RKO (cell line): ENCODE measurements around the gene APEX2.
A peak's percentile ranks its signal among the peaks of the same experiment; 100 is the strongest.
"Not testable (repeated sequence)": the region's sequence is repeated elsewhere in the genome, so short reads cannot be mapped to it uniquely, and the experiment has no call there.

Experiments used
- DNase-seq: peaks from one replicate; pipeline ENCODE4 v3.0.0-alpha.2; 2016; ENCODE audit warnings: low spot score

Gene APEX2

DNA sequence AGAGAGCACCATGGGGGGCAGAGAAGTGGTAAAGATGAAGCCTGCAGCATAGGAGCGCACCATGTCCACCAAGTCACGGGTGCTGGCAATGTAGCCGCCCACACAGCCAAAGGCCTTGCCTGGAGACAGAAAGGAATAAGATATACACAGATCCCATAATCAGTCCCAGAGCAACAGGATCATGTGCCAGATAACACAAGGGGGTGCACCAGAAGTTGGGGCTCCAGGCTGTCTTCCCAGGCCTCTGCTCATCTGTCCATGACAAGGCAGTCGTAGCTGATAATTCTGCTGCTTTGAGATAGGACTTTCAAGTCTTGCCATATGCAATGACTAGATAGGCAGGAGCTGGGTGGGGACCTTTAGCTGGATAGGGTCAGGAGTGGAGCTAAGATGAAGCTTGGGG lies 14.7 kb downstream of the APEX2 start:
- DNase-seq: no peak

DNA sequence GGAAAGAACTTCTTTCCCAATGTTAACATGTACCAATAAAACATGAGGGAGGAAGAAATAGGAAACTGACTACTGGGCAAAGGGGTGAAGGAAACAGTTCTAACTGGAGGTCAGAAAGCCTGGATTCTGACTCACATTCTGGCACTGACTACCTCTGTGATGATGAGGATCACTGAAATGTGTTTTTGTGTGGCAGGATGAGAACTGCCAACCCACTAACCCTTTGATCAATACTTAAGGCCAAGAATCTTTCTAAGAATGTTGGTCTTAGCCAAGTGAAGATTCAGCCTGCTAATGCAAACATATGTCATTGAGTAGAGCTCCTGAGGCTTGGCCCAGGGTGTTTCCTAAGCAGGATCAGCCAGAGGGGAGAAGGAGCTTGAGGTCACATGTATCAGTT lies 26.0 kb downstream of the APEX2 start:
- DNase-seq: no peak

DNA sequence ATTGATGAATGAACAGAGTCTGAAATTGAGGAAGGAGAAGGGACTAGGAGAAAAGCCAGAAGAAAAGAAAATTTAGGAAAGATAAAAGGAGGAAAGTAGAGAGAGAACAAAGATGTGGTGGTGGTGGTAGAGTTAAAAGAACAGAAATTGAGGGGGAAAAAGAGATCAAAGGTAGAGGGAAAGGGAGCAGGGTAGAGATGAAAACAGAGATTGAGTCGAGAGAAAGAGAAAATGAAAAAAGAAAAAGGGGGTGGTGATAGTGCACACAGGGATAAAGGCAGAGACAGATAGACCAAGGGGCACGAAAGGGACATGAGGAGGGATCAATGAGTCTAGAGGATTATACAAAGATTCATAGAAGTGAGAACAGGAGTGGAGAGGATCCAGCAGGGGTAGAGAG lies 26.7 kb downstream of the APEX2 start:
- no peak for DNase-seq

DNA sequence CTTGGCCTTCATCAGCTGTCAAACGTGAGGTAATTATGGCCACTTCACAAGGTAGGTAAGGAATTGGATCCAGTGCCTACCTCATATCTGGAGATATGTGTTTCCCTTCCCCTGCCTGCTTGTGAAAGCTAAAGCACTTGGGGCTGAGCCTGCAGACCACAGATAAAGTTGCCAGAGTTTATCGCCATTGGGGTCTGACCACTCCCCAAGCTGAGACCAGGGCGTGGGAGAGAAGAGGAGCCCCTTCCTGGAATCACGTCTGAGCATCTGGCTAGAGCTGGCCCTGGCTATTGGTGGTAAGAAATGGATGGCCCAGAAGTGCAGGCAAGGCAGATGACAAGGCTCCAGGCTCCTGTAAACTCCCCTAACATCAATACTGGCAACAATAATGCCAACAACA lies 27.9 kb downstream of the APEX2 start:
- no peak for DNase-seq

DNA sequence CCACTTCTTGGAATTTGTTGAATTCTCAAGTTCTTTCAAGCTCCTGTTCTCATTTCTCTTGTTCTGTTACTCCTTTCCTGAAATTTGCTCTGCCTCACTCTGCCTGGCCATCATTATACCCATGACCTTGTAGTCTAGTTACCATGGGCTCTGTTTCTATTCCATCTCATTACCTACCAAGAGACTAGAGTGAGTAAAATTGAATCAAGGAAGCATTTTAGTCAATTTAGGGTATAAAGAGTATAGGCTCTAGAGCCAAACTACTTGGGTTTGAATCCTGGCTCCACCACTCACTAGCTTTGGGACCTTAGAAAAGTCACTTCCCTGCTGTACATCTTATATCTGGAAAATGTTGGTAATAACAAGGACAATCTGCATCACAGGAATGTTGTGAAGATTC lies 28.4 kb downstream of the APEX2 start:
- no peak for DNase-seq

DNA sequence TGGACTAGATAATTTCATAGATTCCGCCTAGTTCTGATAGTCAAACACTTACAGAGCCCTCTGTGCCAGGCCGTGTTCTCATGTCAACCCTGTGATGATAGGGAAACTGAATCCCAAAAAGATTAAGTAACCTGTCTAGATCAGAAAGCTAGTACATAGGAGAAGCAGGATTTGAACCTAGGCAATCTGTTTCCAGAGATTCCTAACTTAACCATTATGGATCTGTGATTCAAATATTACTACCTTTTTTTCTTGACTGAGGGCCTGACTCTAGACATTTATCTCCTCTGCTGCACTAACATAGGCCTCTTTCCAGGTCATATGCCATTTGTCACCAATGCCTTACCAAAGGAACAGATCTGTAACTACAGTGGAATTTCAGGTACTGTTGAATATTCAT lies 29.1 kb downstream of the APEX2 start:
- DNase-seq: no peak

DNA sequence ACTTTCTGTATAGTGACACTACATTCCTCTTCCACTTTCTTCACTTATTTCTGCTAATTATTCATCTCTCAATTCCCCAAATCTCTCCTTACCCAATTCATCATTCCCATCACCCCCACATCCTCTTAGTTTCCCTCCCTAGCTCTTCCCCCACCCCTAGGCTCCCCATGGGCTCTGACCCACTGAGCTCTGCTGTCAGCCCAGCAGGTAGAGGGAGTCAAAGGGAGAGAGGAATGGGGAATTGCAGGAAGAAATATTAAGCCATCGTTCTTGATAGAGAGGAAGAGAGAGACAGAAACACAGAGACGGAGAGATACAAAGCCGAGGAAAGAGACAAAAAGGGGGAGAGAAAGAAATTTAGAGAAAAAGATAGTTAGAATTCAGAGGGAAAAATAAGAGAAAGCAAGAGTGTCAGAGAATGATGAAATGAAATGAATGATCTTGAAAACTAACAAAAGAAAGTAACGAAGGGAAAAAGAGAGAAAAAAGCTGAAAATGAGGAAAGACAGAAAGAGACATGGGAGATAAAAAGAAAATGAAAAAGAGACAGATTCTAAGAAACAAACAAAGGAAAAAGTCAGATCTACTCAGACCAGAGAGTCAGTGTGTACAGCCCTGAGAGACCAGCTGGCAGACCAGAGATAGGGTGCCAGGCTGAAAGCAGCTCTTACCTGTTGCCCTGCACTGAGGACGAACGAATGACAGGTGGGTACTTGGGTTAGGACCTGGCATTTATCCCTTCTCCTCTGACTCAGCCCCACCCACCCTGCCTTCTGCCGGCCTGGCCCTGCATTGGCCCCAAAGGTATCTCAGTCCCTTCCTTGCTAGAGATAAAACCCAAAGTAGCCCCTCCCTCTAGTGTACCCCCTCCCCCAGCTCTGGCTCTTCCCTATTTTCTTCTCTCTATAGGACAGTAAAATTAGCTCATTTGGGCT lies 30.4 kb downstream of the APEX2 start, which contains the start of gene ALAS2:
ALAS2 (minus strand) TSS at position 707 of the 935 bp plus-strand sequence. CDS start 4,977 bp downstream, outside the sequence.
- no peak for DNase-seq

DNA sequence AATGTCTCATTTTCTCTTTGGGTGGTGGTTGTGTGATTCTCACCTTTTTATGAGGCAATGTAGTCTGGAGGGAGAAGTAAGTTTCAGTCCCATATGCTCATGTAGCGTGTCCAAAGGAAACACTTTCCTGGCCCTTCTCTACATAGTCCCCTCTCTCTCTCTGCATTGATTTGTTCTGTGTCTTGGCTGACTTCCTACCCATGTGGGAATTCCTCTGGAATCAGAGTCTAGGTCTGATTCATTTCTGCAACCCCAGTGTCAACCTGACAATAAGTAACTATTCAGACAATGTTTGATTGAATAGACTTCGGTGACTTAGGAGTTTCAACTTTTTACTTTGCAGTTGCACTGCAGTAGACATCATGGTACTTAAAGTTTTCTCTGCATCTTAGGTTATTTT lies 33.3 kb downstream of the APEX2 start:
- DNase-seq: no peak

DNA sequence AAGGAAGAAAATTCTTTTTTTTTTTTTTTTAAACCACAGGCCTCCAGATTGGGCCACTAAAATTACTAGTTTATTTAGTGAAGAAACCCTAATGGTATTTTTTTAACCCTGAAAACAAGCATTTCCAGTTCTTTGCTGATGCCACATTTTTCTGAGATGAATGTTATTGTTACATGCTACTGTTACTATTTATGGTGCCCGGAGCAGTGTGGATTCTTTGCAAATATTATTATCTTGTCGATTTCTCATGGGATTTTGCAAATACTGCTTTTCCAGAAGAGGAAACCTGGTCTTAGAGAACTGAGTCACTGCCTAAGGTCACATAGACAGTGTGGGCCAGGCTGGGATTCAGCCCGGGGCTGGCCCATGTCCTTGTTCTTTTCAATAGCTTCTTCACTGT lies 39.3 kb downstream of the APEX2 start:
- no peak for DNase-seq

DNA sequence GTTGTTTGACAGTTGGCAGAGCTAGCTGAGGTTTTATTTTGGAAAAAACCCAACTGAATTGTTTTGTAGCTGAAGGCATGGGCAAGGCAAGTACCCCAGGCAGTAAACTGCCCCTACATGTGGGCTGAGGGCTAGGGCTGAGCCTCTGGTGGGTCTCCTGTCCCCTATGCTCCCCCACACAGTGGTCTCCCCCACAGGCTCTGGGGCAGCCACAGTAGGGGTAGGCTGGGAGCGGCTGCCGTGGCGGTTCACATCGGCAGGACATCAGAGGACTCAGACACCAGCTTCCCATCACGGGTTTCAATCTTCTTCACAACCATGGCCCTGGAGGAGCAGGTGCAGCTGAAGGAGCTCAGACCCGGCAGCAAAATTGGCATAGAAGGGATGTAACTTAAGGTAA lies 41.4 kb downstream of the APEX2 start:
- no peak for DNase-seq

DNA sequence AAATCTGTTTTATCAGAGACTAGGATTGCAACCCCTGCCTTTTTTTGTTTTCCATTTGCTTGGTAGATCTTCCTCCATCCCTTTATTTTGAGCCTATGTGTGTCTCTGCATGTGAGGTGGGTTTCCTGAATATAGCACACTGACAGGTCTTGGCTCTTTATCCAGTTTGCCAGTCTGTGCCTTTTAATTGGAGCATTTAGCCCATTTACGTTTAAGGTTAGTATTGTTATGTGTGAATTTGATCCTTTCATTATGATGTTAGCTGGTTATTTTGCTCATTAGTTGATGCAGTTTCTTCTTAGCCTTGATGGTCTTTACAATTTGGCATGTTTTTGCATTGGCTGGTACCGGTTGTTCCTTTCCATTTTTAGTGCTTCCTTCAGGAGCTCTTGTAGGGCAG lies 50.4 kb downstream of the APEX2 start:
- not testable (repeated sequence) for DNase-seq

DNA sequence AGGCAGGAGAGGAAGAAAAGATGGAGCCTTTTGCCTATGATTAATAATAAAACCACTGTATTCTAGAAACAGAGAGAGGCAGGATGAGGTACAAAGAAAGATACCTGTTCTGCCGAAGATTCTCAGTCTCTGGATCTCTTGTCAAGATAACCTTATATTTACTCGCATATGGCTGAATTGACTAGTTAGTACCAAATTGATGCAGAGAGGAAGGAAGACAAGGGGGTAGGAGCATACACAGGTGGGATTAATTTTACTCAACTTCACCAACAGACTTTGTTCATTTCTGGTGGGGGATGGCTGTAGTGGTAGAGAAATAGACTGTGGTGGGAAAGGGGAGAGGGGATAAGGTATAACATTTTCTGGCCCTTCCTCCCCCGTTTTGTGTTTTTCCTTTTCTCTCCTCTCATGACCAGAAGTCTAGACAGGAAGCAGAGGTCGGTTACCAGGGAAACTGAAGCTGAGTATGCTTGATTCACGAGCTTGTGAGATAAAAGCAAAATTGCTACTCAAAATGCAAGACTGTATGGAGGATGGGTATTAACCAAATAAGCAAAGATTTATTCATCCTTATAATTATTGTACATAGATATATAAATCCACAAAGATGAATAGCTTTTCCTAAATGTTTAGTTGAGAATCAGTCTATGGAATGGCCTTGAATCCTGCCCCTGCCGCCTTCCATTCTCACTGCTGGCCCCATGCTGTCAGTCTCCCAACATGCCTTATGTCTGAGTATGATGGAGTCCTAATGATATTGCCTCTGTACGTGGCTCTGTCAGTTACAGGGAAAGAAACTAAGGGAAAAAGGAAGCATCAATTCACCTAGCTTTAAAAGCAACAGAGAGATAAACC lies 56.9 kb downstream of the APEX2 start:
- DNase-seq: peak; percentile 13

DNA sequence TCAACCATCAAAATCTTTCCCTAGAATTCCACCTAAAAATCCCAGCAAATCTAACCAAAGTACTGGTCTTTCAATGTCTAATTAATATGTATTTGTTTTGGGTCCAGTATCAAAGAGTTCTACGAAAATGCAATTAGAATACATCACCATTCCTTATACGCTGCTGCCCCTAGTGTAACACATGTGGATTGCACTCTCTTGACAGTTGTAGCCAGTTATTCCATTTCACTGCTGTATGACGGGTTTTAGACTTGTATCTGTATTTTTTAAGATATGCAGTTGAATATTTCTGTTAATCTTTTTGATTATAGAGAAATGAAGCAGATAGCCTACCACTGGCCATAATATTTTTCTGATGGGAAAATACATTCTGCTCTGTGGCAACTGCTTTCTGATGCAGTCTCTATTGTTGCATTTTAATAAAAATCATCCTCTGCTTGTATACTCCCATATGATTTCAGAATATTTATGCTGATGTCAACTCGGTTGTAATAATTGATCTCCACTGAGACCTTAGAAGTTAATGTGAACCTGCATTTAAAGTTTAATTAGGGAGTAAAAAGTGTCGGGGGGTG lies 57.6 kb downstream of the APEX2 start:
- peak; percentile 54 for DNase-seq
